BJ (cell line): Measurements from ENCODE around the gene CXCL17. TPM values are rescaled to one million over a fixed set of nuclear protein-coding genes. Genes with fewer than 3 reads are reported as not detected.
"Not testable (repeated sequence)": the region's sequence is repeated elsewhere in the genome, so short reads cannot be mapped to it uniquely, and the experiment has no call there.

Experiments
- CTCF ChIA-PET: fragments of 350-600 bp; formaldehyde crosslinking; extraction: SDS; loops from one replicate; lab custom pipeline; 2021; ENCODE audit warnings: antibody characterized with exemption, inconsistent platforms; lab: Yijun Ruan, JAX
- POLR2A ChIA-PET: fragments of 300-600 bp; sonication (Branson Sonifier 250); formaldehyde crosslinking; extraction: SDS; loops from one replicate; lab custom pipeline; 2021; ENCODE audit warnings: antibody characterized with exemption; lab: Charles Lee
- DNase-seq: peaks from one replicate; pipeline ENCODE4 v3.0.0-alpha.2; 2011; ENCODE audit warnings: low read depth
- H3K27me3 ChIP-seq: 2 replicates; pipeline ENCODE4 v1.6.0; 2011; ENCODE audit warnings: low read length; ENCODE audit not compliant: control insufficient read depth, insufficient read depth
- H3K36me3 ChIP-seq: 2 replicates; pipeline ENCODE4 v1.5.1; 2011; ENCODE audit warnings: low read length; ENCODE audit not compliant: control insufficient read depth, insufficient read depth
- H3K4me3 ChIP-seq: 2 replicates; pipeline ENCODE4 v1.5.1; 2011; ENCODE audit warnings: low read depth, mild to moderate bottlenecking, control low read depth, low read length
- CTCF ChIP-seq: IDR thresholded peaks from 2 replicates; pipeline ENCODE4 v1.5.1; 2011; ENCODE audit warnings: low read depth, mild to moderate bottlenecking, control low read depth, inconsistent platforms, low read length, moderate library complexity; ENCODE audit not compliant: insufficient read depth
- polyA plus RNA-seq: library from polyadenylated mRNA; depleted of rRNA; stranded (reverse); fragments of >200 nt; gene quantifications from 2 replicates; pipeline ENCODE4 v1.2.3, GENCODE V29; 2011

CXCL17 gene
- polyA plus RNA-seq, 1 experiment: not detected

GRCh38 chr19:42465827-42466280 is 23.1 kb upstream of the CXCL17 start:
- ChIA-PET CTCF (interaction anchor here (1.0 to 3.0 kb wide), 7 partner anchors 10 to 65 kb away, joined by 3 to 17 read pairs (median 8); partner anchors contain the start of gene CEACAM1), POLR2A (no interaction called here)
- no peaks in the 10 kb centered on the region for H3K36me3 ChIP-seq
- H3K4me3 ChIP-seq: no peak overlapping the region
- no peak for TF ChIP-seq CTCF
- peaks cover 2% of the 10 kb centered on the region; the same call in 1 of the 2 replicates for H3K27me3 ChIP-seq
- no peak for DNase-seq

- no peak overlapping the region for H3K4me3 ChIP-seq
- no peak for TF ChIP-seq CTCF
- no peak for DNase-seq
- POLR2A ChIA-PET: no interaction called here
- peaks cover 2% of the 10 kb centered on the region; the same call in 1 of the 2 replicates for H3K27me3 ChIP-seq
- CTCF ChIA-PET: interaction anchor here (1.0 to 1.2 kb wide), 2 partner anchors 10 to 11 kb away, joined by 3 read pairs; no protein-coding TSS in a partner anchor
- H3K36me3 ChIP-seq: no peaks in the 10 kb centered on the region
These were observed 19.1 kb upstream of the CXCL17 start for GRCh38 chr19:42461700-42462324.

GRCh38 chr19:42461231-42461630 is 18.5 kb upstream of the CXCL17 start:
- DNase-seq, POLR2A ChIA-PET, H3K4me3 ChIP-seq, H3K27me3 ChIP-seq, H3K36me3 ChIP-seq: not testable (repeated sequence)
- CTCF ChIA-PET: interaction anchor here (1.2 kb wide), 1 partner anchor 11 kb away, joined by 3 read pairs; no protein-coding TSS in a partner anchor

GRCh38 chr19:42459926-42460325 is 17.2 kb upstream of the CXCL17 start:
- no peak for TF ChIP-seq CTCF
- Histone ChIP-seq H3K4me3 (no peak overlapping the region), H3K36me3 (no peaks in the 10 kb centered on the region), H3K27me3 (peaks cover 2% of the 10 kb centered on the region; the same call in 1 of the 2 replicates)
- no peak for DNase-seq
- ChIA-PET CTCF (interaction anchor here (0.7 to 3.1 kb wide), 4 partner anchors 10 to 147 kb away, joined by 3 to 11 read pairs (median 9); no protein-coding TSS in a partner anchor), POLR2A (no interaction called here)

- Histone ChIP-seq H3K4me3 (no peak overlapping the region), H3K36me3 (no peaks in the 10 kb centered on the region), H3K27me3 (peaks cover 6% of the 10 kb centered on the region)
- DNase-seq: no peak
- TF ChIP-seq CTCF: no peak
- POLR2A ChIA-PET: no interaction called here
- CTCF ChIA-PET: interaction anchor here (1.2 to 1.8 kb wide), 7 partner anchors 14 to 141 kb away, joined by 3 to 13 read pairs (median 7); partner anchors contain the start of gene CEACAM1
These were observed 12.9 kb upstream of the CXCL17 start for GRCh38 chr19:42455621-42456081.
